ENCODE results near the gene NTN1. TPM values are rescaled to one million over a fixed set of nuclear protein-coding genes. Genes with fewer than 3 reads are reported as not detected.

The NTN1 gene
- total RNA-seq, 1 donor from 2014 or later = 29.6 TPM

DNA sequence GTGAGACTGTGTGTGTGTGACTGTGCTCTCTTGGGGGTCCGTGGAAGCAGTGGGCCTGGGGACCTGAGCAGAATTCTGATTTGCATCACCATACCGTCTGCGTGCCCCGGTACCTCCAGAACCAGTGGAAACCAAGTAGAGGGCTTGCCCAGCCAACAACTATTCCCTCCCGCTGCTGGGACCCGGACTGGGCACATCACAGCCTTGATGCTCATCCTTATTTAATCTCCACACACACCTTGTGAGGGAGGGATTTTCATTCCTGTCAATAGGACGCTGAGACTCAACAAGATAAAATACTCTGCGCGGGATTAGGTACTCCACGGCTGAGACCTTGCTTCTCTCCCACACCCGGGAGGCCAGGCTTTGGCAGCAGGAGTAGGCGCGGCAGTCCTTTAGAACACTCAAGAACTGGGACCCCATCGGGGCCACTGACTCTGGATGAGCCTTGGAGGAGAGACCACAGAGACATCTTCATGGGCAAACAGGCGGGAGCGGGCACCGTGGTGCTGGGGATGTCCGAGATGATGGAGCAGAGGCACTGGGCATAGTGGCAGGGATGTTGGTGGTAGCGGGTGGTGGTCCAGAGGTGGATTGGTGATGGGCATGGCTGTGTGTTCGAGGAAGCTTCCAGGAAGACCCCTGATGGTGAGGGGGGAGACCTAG lies 208.0 kb downstream of the NTN1 start:
- peak overlapping the region; percentile 22 to 82 for H3K27ac ChIP-seq
- H3K4me3 ChIP-seq = no peak overlapping the region
- DNase-seq (ENCODE audit: low spot score in 2 of 2) = no peak
- H3K9me3 ChIP-seq = no peaks in the 10 kb centered on the region
- intact Hi-C loops (cut with DNase I) = loop anchor here (2.0 kb wide), 1 partner anchor 206 kb away; no protein-coding TSS in a partner anchor
- H3K36me3 ChIP-seq = no peaks in the 10 kb centered on the region
- TF ChIP-seq, protein P1, sequence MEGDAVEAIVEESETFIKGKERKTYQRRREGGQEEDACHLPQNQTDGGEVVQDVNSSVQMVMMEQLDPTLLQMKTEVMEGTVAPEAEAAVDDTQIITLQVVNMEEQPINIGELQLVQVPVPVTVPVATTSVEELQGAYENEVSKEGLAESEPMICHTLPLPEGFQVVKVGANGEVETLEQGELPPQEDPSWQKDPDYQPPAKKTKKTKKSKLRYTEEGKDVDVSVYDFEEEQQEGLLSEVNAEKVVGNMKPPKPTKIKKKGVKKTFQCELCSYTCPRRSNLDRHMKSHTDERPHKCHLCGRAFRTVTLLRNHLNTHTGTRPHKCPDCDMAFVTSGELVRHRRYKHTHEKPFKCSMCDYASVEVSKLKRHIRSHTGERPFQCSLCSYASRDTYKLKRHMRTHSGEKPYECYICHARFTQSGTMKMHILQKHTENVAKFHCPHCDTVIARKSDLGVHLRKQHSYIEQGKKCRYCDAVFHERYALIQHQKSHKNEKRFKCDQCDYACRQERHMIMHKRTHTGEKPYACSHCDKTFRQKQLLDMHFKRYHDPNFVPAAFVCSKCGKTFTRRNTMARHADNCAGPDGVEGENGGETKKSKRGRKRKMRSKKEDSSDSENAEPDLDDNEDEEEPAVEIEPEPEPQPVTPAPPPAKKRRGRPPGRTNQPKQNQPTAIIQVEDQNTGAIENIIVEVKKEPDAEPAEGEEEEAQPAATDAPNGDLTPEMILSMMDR (IDR thresholded peaks at IDR 0.05) = no peak
- peaks cover 4 to 20% of the 10 kb centered on the region in 2 donors for H3K4me1 ChIP-seq
- no peaks in the 10 kb centered on the region for H3K27me3 ChIP-seq

DNA sequence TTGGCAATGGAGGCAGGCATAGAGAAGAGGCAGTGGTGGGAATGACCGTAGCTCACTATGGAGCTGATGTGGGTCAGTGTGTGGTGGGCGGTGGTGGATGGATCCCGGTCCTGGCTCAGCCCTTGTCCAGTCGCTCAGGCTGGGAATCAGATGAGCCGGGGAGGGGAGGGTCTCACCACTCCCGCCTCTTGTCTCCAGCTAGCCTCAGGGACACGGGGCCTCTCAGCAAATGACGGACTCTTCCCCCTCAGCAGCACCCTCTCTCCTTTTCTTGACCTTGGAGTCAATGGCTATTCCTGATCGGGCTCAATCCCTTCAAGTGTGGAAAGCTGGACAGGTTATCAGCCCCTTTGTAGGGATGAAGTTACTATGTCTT lies 208.5 kb downstream of the NTN1 start:
- TF ChIP-seq, protein P1 (IDR thresholded peaks at IDR 0.05) = no peak
- peak overlapping the region in 1 of 2 donors; percentile 22 for H3K27ac ChIP-seq
- H3K4me1 ChIP-seq = peaks cover 4 to 20% of the 10 kb centered on the region in 2 donors
- intact Hi-C loops (cut with DNase I) = loop anchor here (2.0 kb wide), 1 partner anchor 207 kb away; no protein-coding TSS in a partner anchor
- no peak overlapping the region for H3K4me3 ChIP-seq
- no peaks in the 10 kb centered on the region for H3K9me3 ChIP-seq
- no peak for DNase-seq (ENCODE audit: low spot score in 2 of 2)
- no peaks in the 10 kb centered on the region for H3K36me3 ChIP-seq
- no peaks in the 10 kb centered on the region for H3K27me3 ChIP-seq

DNA sequence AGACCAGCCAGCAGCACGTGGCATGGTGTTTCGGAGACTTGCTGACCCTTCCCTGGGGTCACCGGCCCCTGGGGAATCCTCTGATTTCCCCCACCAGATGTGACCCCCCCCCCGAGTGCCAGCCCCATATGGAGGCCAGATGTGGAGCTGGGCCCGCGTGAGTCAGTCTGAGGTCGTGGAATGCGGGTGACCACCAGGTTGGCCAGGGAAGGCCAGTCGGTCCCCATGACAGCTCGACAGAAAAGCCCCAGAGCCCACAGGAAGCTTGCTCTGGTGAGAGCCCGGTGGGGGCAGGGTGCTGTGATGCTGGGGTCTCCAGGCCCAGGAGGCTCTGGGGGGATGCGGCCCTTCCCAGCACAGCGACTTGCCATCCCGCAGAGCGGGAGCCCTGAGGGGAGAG lies 209.0 kb downstream of the NTN1 start:
- no peak overlapping the region for H3K4me3 ChIP-seq
- TF ChIP-seq, protein P1 (IDR thresholded peaks at IDR 0.05) = no peak
- H3K4me1 ChIP-seq = peaks cover 4 to 19% of the 10 kb centered on the region in 2 donors
- no peak for DNase-seq (ENCODE audit: low spot score in 2 of 2)
- H3K9me3 ChIP-seq = no peaks in the 10 kb centered on the region
- H3K36me3 ChIP-seq = no peaks in the 10 kb centered on the region
- H3K27me3 ChIP-seq = no peaks in the 10 kb centered on the region
- intact Hi-C loops (cut with DNase I) = no loop called here
- peak overlapping the region in 1 of 2 donors; percentile 22 for H3K27ac ChIP-seq

DNA sequence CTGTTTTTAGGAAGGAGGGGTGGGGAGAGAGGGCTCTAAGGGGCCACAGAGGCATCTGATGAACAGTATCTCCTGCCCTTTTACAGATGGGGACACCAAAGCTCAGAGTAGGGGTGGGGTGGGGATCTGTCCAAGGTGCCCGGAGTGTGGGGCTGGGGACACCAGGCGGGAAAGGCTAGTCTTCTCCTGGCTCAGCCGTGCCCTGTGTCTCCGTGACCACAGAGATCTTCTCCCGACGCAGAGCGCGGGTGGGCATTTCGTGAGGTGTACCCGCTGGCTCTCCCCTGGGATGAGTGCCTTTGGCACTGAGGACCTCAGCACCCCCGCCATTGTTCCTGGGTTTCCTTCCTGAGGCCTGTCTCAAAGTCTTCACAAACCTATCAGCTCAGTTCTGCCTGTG lies 209.6 kb downstream of the NTN1 start:
- no peaks in the 10 kb centered on the region for H3K9me3 ChIP-seq
- no peak for DNase-seq (ENCODE audit: low spot score in 2 of 2)
- no peak overlapping the region for H3K4me3 ChIP-seq
- no peaks in the 10 kb centered on the region for H3K36me3 ChIP-seq
- peaks cover 4 to 15% of the 10 kb centered on the region in 2 donors for H3K4me1 ChIP-seq
- intact Hi-C loops (cut with DNase I) = no loop called here
- TF ChIP-seq, protein P1 (IDR thresholded peaks at IDR 0.05) = no peak
- no peaks in the 10 kb centered on the region for H3K27me3 ChIP-seq
- H3K27ac ChIP-seq = peak overlapping the region in 1 of 2 donors; percentile 22

DNA sequence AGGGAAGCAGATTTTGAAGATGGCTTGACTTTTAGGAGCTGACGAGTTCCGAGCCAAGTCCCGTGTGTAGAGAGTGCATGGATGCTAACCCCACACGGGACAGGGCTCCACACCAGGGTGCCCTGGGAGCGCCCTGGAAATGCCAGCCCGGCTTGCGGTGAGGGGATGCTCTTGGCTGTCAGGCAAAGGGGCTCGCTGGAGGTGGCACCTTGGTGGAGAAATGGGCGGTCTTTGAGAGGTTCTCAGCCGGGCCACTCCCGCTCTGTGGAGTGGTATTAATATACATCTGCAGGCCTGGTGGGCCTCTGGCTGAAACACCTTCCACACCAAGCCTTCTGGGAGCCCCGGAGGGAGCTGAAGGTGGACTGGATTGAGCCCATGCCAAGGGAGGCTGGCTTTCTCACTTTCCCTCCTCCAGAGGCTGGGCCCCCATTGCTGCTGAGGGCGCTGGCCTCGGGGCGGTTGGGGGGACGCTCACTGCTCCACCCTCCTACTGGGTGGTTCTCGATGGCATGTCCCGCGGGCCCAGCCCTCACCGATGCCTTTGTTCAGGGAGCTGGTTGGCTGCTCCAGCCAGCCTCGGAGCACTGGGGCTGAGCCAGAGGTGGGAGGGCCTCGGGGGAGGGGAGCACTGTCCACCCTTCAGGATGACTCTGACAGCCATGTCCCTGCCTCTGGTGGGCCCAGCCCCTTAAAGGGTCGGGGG lies 210.3 kb downstream of the NTN1 start:
- Histone ChIP-seq H3K4me1 (peaks cover 4 to 17% of the 10 kb centered on the region in 2 donors), H3K4me3 (no peak overlapping the region), H3K27ac (peak overlapping the region in 1 of 2 donors; percentile 22), H3K27me3 (no peaks in the 10 kb centered on the region), H3K9me3 (no peaks in the 10 kb centered on the region), H3K36me3 (no peaks in the 10 kb centered on the region)
- no peak for DNase-seq (ENCODE audit: low spot score in 2 of 2)
- intact Hi-C loops (cut with DNase I) = no loop called here
- TF ChIP-seq, protein P1 (IDR thresholded peaks at IDR 0.05) = no peak

All from ascending aorta (tissue), 2 donors.